Measurements from ENCODE around the gene DLX4.

The DLX4 gene

GRCh38 chr17:49987290-49987585 is 18.2 kb downstream of the DLX4 start:
- DNase-seq (ENCODE audit: low read depth in 2 of 2): no peak

DNA sequence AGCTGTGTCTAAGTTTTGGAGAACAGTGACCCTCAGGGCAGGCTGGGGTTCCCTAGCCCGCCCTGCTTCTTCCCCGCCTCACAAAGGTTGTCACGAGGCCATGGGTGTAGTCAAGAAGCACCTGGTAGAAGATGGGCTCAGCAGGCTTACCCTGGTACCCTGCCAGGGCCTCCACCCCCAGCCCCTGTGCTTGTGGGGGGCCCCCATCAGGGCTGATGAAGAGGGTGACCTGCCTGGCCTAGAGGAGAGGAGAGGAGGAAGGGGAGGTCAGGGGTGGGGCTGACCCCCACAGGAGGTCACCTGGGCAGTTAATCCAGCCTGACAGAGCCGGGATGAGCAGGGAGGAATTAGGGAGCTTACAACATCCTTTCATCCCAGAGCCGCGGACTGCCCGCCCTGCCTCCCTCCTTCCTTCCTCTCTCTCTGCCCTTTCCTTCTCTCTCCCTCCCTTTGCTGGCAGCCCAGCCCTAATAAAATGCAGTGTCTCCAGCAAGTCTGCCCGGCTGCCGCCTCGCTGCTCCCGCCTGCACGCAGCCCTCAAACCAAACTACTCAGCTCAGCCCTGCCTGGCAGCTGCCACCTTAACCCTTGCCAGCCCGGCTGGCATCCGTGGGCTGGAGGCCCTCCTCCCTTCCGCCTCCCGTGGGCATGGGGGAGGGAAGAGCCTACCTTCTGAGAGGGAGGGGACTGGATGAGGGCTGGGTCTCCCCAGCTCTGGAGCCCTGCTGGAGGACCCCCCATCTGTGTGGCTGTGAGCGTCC is 18.9 kb downstream of the DLX4 start:
- DNase-seq (ENCODE audit: low read depth in 2 of 2): no peak

- DNase-seq (ENCODE audit: low read depth in 2 of 2): no peak
Observed at GRCh38 chr17:49989518-49989880, 20.5 kb downstream of the DLX4 start.

GRCh38 chr17:49990331-49990730 is 21.3 kb downstream of the DLX4 start:
- no peak for DNase-seq (ENCODE audit: low read depth in 2 of 2)

DNA sequence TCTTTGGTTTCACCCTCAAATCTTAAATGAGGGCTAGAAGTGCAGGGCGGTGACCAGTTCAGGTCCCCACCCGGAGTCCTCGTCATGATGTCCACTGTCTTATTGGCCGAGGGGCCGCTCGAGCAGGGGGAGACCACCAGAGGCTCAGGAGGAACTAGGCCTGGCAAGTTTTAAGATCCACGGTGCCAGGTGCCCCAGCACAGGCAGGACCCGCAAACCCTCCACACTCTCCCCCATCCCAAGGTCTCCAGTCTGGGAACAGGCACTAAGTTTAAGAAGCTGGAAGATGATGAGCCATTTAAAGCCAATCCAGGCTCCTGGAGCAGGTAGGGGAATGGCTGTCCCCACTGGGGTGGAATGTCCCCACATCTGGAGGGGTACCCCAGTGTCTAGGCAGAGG is 21.9 kb downstream of the DLX4 start:
- DNase-seq (ENCODE audit: low read depth in 2 of 2): no peak

GRCh38 chr17:49991409-49991808 is 22.4 kb downstream of the DLX4 start:
- DNase-seq (ENCODE audit: low read depth in 2 of 2): no peak

GRCh38 chr17:49992191-49992932 is 23.4 kb downstream of the DLX4 start:
- DNase-seq (ENCODE audit: low read depth in 2 of 2): no peak

DNA sequence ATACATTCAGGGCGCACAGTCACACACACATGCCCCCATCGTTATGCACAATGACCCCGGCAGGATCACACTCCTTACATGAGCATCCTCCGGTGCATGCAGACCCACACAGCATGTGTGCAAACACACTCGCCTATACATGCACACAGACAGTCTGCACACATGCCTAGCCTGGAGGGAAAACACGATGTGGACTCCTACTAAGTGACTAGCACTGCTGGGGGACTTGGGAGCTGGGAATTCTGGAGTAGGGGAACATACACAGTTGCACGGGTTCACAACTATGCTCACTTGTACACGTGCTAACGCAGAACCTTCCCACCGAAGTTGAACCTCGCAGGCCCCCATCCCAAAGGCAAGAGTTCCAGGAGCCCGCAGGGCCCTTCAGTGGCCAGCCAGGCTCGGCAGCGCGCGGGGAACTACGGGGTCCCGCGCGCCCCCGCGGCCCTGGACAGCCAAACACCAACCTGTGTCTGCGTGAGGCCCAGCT is 24.0 kb downstream of the DLX4 start:
- DNase-seq (ENCODE audit: low read depth in 2 of 2): no peak

DNA sequence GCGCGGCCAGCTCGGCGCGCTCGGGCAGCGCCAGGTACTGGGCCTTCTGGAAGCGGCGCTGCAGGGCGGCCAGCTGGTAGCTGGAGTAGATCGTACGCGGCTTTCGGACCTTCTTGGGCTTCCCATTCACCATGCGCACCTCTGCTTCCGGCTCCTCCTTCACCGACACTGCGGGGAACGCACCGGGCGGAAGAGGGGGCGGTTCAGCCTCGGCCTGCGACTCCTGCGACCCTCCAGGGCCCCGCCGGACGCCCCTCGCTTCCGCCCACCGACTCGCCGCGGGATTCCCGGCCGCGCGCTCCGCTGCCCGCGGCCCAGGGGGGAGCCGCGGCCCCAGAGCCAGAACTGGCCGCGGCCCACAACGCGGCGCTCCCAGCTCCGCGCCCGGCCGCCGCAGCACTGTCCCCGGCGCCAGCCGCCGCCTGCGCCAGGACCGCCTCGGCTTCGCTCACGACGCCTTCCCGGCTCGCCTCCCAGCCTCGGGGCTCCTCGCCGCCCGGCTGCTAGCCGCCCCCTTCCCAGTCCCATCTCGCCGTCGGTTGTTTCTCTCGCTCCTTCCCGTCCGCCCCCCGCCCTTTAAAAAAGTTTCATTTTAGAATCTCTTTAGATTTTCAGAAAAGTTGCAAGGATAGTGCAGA is 24.6 kb downstream of the DLX4 start:
- no peak for DNase-seq (ENCODE audit: low read depth in 2 of 2)

DNA sequence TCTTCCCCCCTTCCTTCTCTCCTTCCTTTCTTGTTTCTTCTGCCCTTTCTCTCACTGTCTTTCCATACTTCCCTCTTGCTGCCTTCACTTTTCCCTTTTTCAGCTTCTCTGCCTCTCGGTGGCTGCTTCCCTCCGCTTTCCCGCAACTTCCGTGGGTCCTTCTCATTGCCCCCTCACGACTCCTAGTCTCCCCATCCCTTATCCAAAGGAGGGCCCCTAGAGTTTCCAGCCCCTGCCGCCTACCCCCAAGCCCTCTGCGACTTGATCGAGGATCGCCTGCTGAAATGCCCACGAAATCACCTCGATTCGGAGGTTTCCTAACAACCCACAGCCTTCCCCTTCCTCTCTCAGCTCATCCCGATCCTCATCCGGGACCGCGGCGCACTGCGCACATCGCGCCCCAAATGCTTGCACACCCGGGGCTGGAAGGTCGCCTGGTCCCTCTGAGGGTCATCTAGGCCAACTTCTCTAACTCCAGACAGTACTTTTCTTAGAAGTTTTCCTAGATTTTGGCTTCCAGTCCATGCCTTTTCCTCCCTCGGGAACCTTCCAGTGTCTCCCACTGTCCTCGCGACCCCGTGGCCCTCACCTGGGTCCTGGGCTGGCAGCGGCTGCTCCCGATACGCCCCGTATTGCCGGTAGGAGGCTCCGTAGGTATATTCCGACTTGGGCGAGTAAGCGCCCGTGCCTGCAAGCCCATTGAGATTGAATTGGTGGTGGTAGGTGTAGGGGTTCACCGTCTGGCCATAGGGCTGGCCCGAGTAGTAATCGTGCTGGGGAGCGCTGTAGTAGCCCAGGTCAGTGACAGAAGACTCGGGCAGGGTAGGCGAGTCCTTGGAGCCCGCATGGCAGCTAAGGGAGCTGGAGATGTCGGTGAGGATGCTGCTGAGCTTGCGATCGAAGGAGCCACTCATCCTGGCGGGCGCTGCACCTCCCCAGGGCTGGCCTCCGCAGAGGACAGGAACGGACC is 25.4 kb downstream of the DLX4 start:
- no peak for DNase-seq (ENCODE audit: low read depth in 2 of 2)

DNA sequence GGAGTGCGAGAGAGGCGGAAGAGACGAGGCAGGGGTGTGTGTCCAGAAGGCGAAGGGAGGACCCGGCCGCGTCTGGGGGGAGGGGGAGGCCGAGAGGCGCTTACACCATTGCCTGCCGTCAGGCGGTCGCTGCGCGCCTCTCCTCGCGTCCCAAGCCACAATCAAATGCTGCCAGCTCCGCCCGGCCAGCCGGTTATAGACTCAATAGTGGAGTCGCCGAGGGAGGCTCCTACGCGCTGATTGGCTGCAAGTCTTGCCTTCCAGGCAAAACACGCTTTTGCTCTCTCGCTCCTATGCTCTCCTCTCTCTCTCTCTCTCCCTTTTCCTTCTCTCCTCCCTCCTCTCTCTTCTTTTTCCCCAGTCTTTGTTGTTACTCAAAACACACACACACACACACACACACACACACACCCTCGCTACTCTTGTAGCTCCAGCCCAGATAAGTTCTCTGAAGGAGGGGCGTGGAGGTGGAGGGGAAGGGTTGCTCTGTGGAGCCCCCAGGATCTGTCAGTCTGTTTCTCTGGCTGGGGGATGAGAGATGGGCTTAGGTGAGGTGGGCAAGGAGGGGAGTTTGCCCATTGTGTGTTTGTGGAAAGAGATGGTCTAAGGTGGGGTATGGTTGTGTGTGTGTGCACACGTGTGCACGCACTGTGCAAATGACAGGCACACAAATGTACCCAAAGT is 26.2 kb downstream of the DLX4 start, which contains the start of gene DLX3:
Gene DLX3 (minus strand): TSS at position 170 of the 684 bp plus-strand sequence. CDS start 226 bp downstream, outside the sequence.
- DNase-seq (ENCODE audit: low read depth in 2 of 2): no peak

GRCh38 chr17:49996121-49996494 is 27.1 kb downstream of the DLX4 start:
- no peak for DNase-seq (ENCODE audit: low read depth in 2 of 2)

DNA sequence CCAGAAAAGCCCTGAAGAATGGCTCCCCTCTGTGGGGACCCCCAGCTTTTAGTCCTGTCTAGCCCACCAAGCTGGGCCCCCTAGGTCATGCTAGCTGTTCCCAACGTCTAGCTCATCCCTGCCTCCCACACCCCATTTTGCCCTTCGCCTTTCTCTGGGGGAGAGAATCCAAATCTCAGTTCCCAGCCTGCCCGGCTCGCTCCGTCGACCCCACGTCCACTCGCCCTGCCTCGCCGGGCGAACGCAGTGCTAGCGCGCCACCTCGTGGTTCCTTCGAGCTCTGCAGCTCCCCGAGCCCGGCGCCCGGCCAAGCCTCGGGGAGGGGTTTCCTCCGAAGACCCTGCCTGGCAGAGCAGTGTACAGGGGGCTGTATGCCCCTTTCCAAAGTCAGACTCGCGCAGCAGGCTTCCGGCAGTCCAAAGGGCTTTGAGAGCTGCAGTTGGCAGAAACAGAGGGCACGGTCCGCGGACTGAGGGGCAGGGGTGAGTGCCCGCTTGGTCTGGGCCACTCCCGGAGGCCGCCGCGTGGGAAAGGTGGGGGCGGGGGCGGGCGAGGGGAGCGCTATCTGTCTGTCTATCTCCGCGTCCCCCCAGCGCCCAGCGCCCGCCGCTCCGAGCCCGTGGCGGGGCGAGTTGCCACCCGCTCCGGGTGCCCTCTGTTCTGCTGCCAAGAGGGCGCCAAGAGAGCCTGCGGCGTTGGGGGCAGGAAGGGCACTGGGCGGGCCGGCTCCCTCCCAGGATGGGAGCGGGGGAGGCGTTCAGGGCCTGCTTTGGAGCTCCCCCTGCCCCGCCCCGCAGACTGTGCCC is 27.7 kb downstream of the DLX4 start:
- DNase-seq (ENCODE audit: low read depth in 2 of 2): peak; percentile 46

- DNase-seq (ENCODE audit: low read depth in 2 of 2): no peak
Observed at GRCh38 chr17:49997301-49997650, 28.3 kb downstream of the DLX4 start.

DNA sequence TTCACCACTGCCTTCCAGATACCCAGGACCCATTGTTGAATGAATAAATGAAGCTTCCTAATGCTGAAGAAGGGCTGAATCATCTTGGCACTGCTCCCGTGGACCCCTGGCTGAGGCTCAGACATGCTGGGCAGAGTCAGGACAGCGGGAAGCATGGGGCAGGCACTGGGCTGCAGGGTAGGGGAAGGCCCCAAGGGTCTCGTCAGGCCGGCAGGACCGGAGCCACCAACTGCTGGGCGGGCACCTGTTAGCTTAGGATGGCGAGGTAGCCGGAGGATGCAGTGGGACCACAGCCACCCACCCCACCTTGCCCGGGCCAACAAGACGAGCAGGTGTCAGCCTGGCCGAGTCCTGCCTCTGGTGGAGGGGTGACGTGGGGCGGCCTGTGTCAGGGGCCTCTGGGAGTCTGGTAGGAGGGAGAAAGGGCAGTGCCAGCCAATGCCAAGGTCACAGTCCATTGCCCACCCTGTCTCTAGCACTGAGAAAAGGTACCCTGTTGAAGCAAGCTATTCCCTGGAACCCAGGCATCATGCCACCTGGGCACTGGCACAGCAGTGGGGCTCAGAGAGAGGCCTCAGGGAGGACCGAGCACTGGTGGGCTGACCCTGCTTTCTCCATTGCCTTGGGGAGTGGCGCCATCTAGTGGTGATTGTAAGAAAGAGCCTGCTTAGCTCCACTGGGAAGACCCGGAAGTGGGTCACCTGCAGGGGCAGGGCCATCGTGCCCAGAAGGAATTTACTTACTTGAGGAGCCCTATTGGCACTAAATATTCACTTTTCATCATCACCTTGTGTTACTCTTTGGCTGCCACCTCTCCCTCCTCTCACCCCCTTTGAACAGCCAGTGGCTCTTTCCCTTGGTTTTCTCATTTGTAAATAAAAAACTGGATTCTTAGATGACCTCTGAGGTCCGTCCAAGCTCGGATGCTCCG is 29.0 kb downstream of the DLX4 start:
- peak; percentile 59 to 63 for DNase-seq (ENCODE audit: low read depth in 2 of 2)

DNA sequence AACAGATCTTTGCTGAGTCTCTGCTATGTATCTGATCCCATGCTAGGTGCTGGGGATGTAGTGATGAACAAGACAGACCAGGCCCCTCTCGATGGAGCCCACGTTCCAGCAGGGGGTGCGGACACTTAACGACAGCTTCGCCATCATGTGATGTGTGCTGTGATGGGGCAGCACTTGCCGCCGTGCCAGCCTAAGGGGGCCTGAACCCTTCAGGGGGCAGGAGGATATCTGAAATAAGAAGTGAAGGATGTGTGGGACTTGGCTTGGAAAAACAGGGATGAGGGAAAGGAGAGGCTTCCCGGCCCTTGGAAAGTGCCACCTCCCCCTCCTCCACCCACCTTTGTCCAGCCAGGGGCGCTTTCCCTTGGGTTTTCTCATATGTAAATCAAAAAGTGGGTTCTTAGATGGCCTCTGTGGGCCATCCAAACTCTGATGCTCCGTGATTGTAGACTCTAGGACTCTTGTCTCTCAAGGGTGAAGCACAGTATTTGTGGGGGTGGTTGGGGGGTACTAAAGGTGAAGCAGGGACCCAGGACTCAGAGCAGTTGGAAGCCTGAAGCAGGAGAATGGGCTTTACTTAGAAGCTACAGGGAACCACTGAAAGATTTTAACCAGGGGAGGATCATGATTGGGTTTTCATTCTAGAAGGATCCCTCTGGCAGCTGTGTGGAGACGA is 30.0 kb downstream of the DLX4 start:
- DNase-seq (ENCODE audit: low read depth in 2 of 2): no peak

GRCh38 chr17:50003911-50004310 is 34.9 kb downstream of the DLX4 start:
- DNase-seq (ENCODE audit: low read depth in 2 of 2): no peak

DNA sequence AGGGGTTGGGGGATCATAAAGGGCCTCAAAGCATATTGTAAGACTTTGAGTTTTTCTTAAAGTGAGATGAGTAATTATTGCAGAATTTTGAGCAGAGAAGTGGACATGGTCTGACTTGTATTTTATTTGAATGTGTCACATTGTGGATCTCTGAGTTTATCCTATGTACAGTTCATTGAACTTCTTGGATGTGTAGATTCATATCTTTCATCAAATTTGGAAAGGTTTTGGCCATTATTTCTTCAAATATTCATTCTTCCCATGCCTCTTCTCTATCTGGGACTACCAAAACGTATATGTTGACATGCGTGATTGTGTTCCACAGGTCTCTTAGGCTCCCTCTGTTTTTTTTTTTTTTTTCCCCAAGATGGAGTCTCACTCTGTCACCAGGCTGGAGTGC is 40.3 kb downstream of the DLX4 start:
- no peak for DNase-seq (ENCODE audit: low read depth in 2 of 2)

DNA sequence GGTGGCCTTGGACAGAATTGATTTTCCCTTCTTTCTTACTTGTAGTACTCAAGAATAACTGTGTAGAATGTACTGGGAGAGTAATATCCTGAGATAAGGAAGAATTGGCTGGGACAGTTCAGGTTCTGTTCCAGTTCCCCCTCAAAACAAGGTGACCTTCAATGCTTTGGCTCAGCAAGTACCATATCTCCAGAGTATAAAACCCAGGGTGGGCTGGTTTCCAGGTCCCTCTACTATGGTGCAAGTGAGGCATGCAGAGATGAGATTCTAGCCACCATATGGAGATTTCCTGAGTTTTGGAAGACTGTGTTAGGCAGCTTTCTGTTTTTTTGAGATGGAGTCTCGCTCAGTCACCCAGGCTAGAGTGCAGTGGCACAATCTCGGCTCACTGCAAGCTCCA is 44.1 kb downstream of the DLX4 start:
- DNase-seq (ENCODE audit: low read depth in 2 of 2): no peak

Data from stimulated activated CD8-positive, alpha-beta memory T cell treated with anti-CD3 and anti-CD28 coated beads, Interleukin-7, amount 100 ng/mL, for 1 hour (primary cell).